DOHH2 (cell line): Measurements from ENCODE around the gene NME3.
"Not testable (repeated sequence)": the region's sequence is repeated elsewhere in the genome, so short reads cannot be mapped to it uniquely, and the experiment has no call there.

Source experiments
- EZH2phosphoT487 ChIP-seq: fragments of 200-600 bp; sonication (generic); IDR thresholded peaks from 2 replicates; pipeline ENCODE4 v1.6.1; 2017; ENCODE audit warnings: borderline replicate concordance, mild to moderate bottlenecking, antibody characterized with exemption, low read length, moderate library complexity, mixed read lengths
- TF ChIP-seq, protein P1 (sequence below): fragments of 200-600 bp; sonication (generic); IDR thresholded peaks from one replicate; pipeline ENCODE4 v1.5.1; 2014; ENCODE audit warnings: antibody characterized with exemption, mild to moderate bottlenecking, low read depth, low read length; ENCODE audit not compliant: poor library complexity, severe bottlenecking

DNA sequence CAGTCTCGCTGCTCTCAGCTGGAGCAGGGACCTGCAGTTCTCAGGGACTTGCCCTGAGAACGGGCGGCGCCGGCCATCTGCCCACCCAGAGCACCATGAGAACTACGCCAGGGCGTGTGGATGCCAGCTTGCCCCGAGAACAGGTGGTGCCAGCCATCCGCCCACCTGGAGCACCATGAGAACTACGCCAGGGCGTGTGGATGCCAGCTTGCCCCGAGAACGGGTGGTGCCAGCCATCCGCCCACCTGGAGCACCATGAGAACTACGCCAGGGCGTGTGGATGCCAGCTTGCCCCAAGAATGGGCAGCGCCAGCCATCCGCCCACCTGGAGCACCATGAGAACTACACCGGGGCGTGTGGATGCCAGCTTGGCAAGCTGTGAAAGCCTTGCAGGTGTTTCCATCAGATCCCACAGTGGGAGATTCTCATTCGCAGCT is 38.8 kb downstream of the NME3 start:
- TF ChIP-seq, protein P1, sequence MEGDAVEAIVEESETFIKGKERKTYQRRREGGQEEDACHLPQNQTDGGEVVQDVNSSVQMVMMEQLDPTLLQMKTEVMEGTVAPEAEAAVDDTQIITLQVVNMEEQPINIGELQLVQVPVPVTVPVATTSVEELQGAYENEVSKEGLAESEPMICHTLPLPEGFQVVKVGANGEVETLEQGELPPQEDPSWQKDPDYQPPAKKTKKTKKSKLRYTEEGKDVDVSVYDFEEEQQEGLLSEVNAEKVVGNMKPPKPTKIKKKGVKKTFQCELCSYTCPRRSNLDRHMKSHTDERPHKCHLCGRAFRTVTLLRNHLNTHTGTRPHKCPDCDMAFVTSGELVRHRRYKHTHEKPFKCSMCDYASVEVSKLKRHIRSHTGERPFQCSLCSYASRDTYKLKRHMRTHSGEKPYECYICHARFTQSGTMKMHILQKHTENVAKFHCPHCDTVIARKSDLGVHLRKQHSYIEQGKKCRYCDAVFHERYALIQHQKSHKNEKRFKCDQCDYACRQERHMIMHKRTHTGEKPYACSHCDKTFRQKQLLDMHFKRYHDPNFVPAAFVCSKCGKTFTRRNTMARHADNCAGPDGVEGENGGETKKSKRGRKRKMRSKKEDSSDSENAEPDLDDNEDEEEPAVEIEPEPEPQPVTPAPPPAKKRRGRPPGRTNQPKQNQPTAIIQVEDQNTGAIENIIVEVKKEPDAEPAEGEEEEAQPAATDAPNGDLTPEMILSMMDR, result not testable (repeated sequence)
- not testable (repeated sequence) for TF ChIP-seq EZH2phosphoT487
